Immature natural killer cell (primary cell): ENCODE data around the gene EPS8L3. TPM values are rescaled to one million over a fixed set of nuclear protein-coding genes. Genes with fewer than 3 reads are reported as not detected.
A peak's percentile ranks its signal among the peaks of the same experiment; 100 is the strongest.
"Not testable (repeated sequence)": the region's sequence is repeated elsewhere in the genome, so short reads cannot be mapped to it uniquely, and the experiment has no call there.

ENCODE experiments used
- DNase-seq, 3 donors: peaks; one replicate each; pipeline ENCODE4 v3.0.0; 2022; ENCODE audit warnings: mixed read lengths in 1 of 3
- H3K27ac Mint-ChIP-seq, 6 donors: one replicate each; pipeline ENCODE4 v1.8.0; 2020; ENCODE audit warnings: mixed read lengths in 6 of 6, mild to moderate bottlenecking in 5 of 6, inconsistent platforms in 4 of 6, moderate library complexity in 3 of 6
- H3K27me3 Mint-ChIP-seq, 3 donors: one replicate each; pipeline ENCODE4 v1.8.0; 2020 to 2021; ENCODE audit warnings: low read depth in 3 of 3, mild to moderate bottlenecking in 3 of 3, mixed read lengths in 3 of 3, moderate library complexity in 3 of 3, inconsistent platforms in 1 of 3
- H3K36me3 Mint-ChIP-seq, 3 donors: one replicate each; pipeline ENCODE4 v1.8.0; 2020; ENCODE audit warnings: mixed read lengths in 3 of 3, inconsistent platforms in 2 of 3, mild to moderate bottlenecking in 2 of 3
- H3K4me1 Mint-ChIP-seq, 2 donors: one replicate each; pipeline ENCODE4 v1.8.0; 2020; ENCODE audit warnings: inconsistent platforms in 2 of 2, mild to moderate bottlenecking in 2 of 2, mixed read lengths in 2 of 2, moderate library complexity in 1 of 2
- H3K4me3 Mint-ChIP-seq, 5 donors: one replicate each; pipeline ENCODE4 v1.8.0; 2020; ENCODE audit warnings: mild to moderate bottlenecking in 5 of 5, mixed read lengths in 5 of 5, inconsistent platforms in 3 of 5, moderate library complexity in 3 of 5
- H3K9me3 Mint-ChIP-seq, 6 donors: one replicate each; pipeline ENCODE4 v1.8.0; 2020; ENCODE audit warnings: mild to moderate bottlenecking in 6 of 6, mixed read lengths in 6 of 6, inconsistent platforms in 4 of 6, moderate library complexity in 3 of 6
- polyA plus RNA-seq, 3 donors: library from polyadenylated mRNA; unstranded; fragments of 300-500 nt; fragmentation: Illumina TruSeq; gene quantifications; one replicate each; pipeline ENCODE4 v1.2.3, GENCODE V29; 2021

EPS8L3 gene
- polyA plus RNA-seq, 3 donors from 2014 or later = 0.09 to 0.13 TPM; not detected in 1

DNA sequence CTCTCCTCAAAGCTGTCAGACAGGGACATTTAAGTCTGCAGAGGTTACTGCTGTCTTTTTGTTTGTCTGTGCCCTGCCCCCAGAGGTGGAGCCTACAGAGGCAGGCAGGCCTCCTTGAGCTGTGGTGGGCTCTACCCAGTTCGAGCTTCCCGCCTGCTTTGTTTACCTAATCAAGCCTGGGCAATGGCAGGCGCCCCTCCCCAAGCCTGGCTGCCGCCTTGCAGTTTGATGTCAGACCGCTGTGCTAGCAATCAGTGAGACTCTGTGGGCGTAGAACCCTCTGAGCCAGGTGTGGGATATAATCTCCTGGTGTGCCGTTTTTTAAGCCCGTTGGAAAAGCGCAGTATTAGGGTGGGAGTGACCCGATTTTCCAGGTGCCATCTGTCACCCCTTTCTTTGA is 15.4 kb downstream of the EPS8L3 start:
- H3K4me1 Mint-ChIP-seq, DNase-seq, H3K9me3 Mint-ChIP-seq, H3K4me3 Mint-ChIP-seq, H3K36me3 Mint-ChIP-seq, H3K27ac Mint-ChIP-seq, H3K27me3 Mint-ChIP-seq: not testable (repeated sequence)

DNA sequence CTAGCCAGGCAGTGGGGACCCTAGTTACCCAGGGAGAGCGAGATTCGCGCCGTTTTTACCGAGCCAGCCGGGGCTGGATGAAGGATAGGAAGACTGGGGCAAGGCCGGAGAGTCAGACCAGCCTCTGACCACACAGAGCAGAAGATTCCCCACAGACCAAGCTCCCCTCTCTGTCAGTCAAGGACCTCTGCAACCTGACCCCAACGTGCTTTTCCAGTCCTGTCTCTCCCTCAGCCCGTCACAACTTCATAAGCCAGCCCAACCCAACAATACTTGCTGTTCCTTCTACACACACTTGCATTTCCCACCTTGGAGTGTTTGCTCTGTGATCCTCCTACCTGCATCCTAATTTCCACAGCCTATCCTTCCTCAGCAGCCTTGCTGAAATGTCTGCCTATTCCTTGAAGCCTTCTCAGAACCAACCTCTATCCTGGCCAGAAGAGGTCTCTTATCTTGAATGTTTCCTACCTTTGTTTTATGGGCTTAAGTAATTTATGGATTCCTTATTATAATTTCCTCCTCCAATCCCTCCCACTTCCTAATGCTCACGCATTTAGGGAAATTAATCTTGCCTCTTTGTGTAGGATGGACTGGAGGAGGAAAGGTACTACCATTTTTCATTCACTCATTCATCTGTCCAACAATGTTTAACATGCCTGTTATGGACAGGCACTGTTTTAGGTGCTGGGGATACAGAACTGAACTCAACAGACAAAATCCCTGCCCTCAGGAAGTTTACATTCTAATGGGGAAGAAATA is 22.9 kb downstream of the EPS8L3 start, which contains the start of gene GSTM3:
Gene GSTM3 (minus strand): TSS at position 424 of the 759 bp plus-strand sequence. CDS start 751 bp downstream, outside the sequence.
- Mint-ChIP-seq H3K4me1 (peaks cover 10 to 13% of the 10 kb centered on the region in 2 donors), H3K9me3 (peaks cover 0 to 2% (median 0%) of the 10 kb centered on the region in 6 donors), H3K27me3 (peaks cover 5 to 14% (median 11%) of the 10 kb centered on the region in 3 donors), H3K4me3 (peak within 1 kb of the TSS; percentile 84 to 94 (median 88)), H3K27ac (peak within 1 kb of the TSS in 2 of 6 donors; percentile 45 to 81), H3K36me3 (no peaks in the 10 kb centered on the region)
- no peak for DNase-seq

DNA sequence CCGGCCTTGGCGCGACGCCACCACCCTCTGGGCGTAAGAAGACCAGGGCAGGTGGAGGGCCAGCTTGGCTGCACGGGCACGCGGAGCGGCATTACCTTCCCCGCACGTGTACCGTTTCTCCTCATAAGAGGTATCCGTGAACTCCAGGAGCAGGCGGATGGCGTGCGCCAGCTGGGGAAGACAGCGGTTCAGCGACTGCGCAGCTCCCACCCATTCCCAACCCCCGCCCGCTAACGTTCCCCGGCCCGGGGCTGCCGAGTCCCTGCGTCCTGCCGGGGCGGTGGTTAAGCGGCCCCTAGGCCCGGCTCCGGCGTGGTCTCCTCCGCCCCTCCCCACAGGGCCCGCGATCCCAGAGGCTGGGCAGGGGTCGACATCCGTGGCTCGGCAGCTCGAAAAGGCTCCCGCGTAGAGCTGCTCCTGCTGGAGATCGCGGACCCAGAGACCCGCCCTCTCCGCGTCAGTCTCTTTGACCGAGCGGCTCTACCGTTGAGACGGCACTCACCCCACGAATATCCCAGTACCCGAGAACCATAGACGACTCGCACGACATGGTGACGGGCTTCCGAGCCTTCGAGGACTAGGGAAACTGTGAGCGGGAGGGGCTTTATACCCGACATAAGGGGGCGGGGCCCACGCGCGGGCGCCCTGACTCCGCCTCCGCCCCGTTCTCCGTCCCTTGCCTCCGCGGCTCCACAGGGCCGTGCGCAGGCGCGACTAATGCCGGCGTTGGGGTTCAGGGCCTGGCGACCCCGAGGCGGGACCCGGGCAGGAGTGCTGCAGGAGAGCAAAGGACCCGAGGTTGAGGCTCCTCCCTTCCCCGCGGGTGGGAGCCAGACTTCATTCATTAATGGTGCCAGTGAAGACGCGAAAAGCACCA is 23.7 kb downstream of the EPS8L3 start:
- Mint-ChIP-seq H3K27me3 (peaks cover 4 to 14% (median 11%) of the 10 kb centered on the region in 3 donors), H3K9me3 (peaks cover 0 to 2% (median 0%) of the 10 kb centered on the region in 6 donors), H3K4me1 (peaks cover 10 to 13% of the 10 kb centered on the region in 2 donors), H3K27ac (peak overlapping the region in 2 of 6 donors; percentile 49 to 81), H3K36me3 (no peaks in the 10 kb centered on the region), H3K4me3 (peak overlapping the region; percentile 84 to 94 (median 88))
- DNase-seq = peak; percentile 70 to 72 (median 72)

GRCh38 chr1:109733236-109733870 is 30.4 kb downstream of the EPS8L3 start:
- H3K27ac Mint-ChIP-seq = no peak overlapping the region
- H3K4me3 Mint-ChIP-seq = no peak overlapping the region
- DNase-seq = no peak
- H3K4me1 Mint-ChIP-seq = no peaks in the 10 kb centered on the region
- H3K27me3 Mint-ChIP-seq = peaks cover under 1 to 6% (median 2%) of the 10 kb centered on the region in 3 donors
- H3K9me3 Mint-ChIP-seq = no peaks in the 10 kb centered on the region
- H3K36me3 Mint-ChIP-seq = no peaks in the 10 kb centered on the region

DNA sequence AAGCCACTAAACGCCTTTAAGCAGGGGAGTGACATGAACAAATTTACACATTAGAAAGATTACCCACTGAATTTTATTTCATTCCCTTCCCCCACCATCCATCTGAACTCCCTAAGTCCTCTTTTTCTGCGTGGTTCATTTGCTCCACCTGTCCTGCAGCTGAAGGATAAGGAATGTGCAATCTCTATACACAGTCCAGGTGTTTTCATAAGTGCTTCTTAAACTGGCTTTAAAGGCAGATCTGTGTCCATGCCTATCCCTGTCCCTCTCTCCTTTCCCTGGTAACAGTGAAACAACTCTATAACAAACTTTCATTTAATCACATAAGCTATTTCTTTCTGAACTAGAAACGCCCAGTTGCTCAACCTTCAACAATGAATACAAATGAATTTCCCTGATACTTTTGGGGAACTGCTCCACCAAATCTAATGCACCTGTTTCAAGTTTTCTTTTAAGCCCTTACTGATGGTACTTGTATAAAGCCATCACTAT is 31.3 kb downstream of the EPS8L3 start:
- Mint-ChIP-seq H3K27ac (no peak overlapping the region), H3K36me3 (no peaks in the 10 kb centered on the region), H3K9me3 (no peaks in the 10 kb centered on the region), H3K27me3 (peaks cover 2% of the 10 kb centered on the region in 3 donors), H3K4me1 (no peaks in the 10 kb centered on the region), H3K4me3 (no peak overlapping the region)
- DNase-seq = no peak

GRCh38 chr1:109730666-109731065 is 33.1 kb downstream of the EPS8L3 start:
- H3K4me1 Mint-ChIP-seq = no peaks in the 10 kb centered on the region
- H3K9me3 Mint-ChIP-seq = no peaks in the 10 kb centered on the region
- H3K36me3 Mint-ChIP-seq = no peaks in the 10 kb centered on the region
- H3K27me3 Mint-ChIP-seq = peaks cover 2 to 5% (median 2%) of the 10 kb centered on the region in 3 donors
- H3K4me3 Mint-ChIP-seq = no peak overlapping the region
- H3K27ac Mint-ChIP-seq = no peak overlapping the region
- DNase-seq = no peak

GRCh38 chr1:109728870-109729269 is 34.9 kb downstream of the EPS8L3 start:
- DNase-seq = no peak
- no peaks in the 10 kb centered on the region for H3K9me3 Mint-ChIP-seq
- peaks cover 2 to 5% (median 3%) of the 10 kb centered on the region in 3 donors for H3K27me3 Mint-ChIP-seq
- H3K4me1 Mint-ChIP-seq = no peaks in the 10 kb centered on the region
- no peak overlapping the region for H3K27ac Mint-ChIP-seq
- H3K4me3 Mint-ChIP-seq = no peak overlapping the region
- no peaks in the 10 kb centered on the region for H3K36me3 Mint-ChIP-seq

DNA sequence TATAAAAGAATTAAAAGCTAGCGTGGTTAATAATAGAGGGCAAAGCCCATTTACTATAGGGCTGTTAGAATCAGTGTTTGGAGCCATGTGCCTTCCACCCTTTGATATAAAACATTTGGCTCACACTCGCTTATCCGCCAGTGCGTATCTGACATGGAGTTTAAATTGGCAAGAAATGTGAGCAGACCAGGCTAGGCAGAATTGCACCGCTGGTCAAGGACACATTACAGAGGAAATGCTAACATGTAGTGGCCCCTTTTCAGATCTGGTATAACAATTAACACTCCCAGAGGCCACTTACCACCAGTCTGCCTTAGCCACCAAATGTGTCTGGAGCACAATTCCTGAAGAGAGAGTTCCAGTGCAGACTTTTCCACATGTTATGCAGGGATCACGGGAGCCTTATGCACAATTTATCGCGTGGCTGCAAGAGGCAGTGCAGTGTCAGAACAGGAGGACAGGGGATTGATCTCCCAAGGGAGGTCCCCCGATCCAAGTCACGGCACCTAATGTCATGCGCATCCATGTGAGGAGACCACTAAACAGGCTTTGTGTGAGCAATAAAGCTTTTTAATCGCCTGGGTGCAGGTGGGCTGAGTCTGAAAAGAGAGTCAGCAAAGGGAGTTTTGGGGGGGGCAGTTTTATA is 36.9 kb downstream of the EPS8L3 start:
- no peak for DNase-seq
- H3K4me3 Mint-ChIP-seq = no peak overlapping the region
- no peaks in the 10 kb centered on the region for H3K36me3 Mint-ChIP-seq
- H3K27ac Mint-ChIP-seq = no peak overlapping the region
- no peaks in the 10 kb centered on the region for H3K4me1 Mint-ChIP-seq
- peaks cover 0 to 5% (median 3%) of the 10 kb centered on the region in 3 donors for H3K27me3 Mint-ChIP-seq
- no peaks in the 10 kb centered on the region for H3K9me3 Mint-ChIP-seq

DNA sequence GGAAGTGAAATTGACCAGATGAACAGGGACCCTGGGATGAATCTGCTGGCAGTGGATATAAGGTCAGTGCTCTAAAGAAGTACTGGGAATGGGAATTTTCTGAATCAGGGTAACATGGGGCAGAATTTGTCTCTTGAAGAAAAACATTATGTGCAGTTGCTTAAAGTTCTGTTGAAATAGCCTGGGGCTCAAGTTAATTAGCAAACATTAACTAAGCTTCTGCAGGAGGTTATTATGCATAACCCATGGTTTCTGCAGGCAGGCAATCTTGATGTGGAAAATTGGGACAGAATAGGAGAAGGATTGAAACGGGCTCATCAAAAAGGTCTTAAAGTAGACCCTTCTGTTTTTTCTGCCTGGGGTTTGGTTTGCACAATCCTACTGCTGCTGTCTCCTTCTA is 37.7 kb downstream of the EPS8L3 start:
- Mint-ChIP-seq H3K4me1 (no peaks in the 10 kb centered on the region), H3K4me3 (no peak overlapping the region), H3K36me3 (no peaks in the 10 kb centered on the region), H3K27ac (no peak overlapping the region), H3K27me3 (peaks cover 0 to 5% (median 3%) of the 10 kb centered on the region in 3 donors), H3K9me3 (no peaks in the 10 kb centered on the region)
- DNase-seq = no peak

DNA sequence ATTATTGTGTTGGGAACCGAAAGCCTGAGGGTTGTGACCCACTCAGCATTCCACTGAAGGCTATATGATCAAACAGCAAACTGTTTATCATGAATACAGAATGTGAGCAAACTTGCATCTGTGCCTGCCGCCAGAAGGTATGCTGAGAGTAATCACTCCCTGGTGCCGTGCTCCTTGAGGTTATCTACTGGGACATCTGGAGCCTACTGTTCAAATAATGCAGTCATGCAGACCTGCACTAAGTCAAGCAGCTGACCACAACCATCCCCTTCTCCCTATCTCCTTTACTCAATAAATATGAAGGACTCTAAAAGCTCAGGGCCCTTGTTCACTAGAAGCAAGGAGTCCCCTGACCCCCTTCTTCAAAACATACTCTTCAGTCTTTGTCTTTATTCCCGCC is 38.2 kb downstream of the EPS8L3 start:
- no peaks in the 10 kb centered on the region for H3K36me3 Mint-ChIP-seq
- H3K9me3 Mint-ChIP-seq = no peaks in the 10 kb centered on the region
- no peak for DNase-seq
- H3K27me3 Mint-ChIP-seq = peaks cover 0 to 5% (median 3%) of the 10 kb centered on the region in 3 donors
- no peak overlapping the region for H3K4me3 Mint-ChIP-seq
- H3K27ac Mint-ChIP-seq = no peak overlapping the region
- no peaks in the 10 kb centered on the region for H3K4me1 Mint-ChIP-seq

DNA sequence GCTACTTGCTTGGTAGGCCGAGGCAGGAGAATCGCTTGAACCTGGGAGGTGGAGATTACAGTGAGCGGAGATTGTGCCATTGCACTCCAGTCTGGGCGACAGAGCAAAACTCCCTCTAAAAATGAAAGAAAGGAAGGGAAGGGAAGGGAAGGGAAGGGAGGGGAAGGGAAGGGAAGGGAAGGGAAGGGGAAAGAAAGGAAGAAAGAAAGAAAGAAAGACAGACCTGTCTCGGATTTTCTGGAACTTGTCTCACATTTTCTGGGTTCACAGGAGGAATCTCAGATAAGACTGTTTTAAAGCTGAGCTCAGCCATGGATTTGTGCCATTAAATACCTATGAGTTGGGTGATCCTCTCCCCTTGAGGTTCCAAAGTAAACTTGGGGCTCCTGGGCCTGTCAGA is 38.8 kb downstream of the EPS8L3 start:
- Mint-ChIP-seq H3K4me3 (no peak overlapping the region), H3K27me3 (peaks cover 0 to 5% (median 3%) of the 10 kb centered on the region in 3 donors)
- no peak for DNase-seq

DNA sequence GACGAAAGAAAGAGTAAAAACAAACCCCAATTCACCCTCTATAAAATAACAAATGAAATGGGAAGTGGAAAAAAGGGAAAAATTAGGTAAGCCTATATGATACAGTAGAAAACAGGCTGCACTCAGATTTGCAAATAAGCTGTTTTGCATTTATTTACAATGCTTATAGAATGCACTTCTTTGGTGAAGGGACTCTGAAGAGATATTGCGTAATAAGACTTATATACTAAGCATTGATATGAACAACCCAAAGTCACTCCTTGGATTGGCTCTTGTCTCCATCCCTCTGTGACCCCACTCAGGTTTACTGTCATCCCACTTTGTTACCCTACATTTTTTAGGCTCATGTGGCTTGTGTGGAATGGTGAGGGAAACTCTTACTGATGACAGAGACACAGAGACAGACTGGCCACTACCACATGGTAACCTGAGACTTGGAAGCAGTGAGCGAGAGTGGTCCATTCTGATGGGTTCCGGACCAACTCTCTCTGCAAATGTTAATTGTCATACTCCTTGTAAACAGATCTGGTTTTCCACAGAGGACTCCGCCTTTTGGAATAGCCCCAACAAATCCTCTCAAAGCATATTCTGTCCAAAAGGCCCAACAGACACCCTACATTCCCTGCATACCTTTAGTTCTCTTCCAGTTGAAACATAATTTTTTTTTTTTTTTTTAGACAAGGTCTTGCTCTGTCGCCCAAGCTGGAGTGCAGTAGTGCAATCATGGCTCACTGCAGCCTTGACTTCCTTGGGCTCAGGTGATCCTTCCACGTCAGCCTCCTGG is 40.6 kb downstream of the EPS8L3 start:
- DNase-seq = no peak
- Mint-ChIP-seq H3K4me1 (no peaks in the 10 kb centered on the region), H3K27me3 (peaks cover 0 to 5% (median 2%) of the 10 kb centered on the region in 3 donors), H3K4me3 (no peak overlapping the region), H3K27ac (no peak overlapping the region), H3K36me3 (no peaks in the 10 kb centered on the region), H3K9me3 (no peaks in the 10 kb centered on the region)

More for the DNA sequence above, 38.8 kb downstream of the EPS8L3 start:
- no peaks in the 10 kb centered on the region for H3K36me3 Mint-ChIP-seq
- H3K9me3 Mint-ChIP-seq = no peaks in the 10 kb centered on the region
- no peaks in the 10 kb centered on the region for H3K4me1 Mint-ChIP-seq
- H3K27ac Mint-ChIP-seq = no peak overlapping the region
